ENCODE results near the gene TINAG. TPM values are rescaled to one million over a fixed set of nuclear protein-coding genes. Genes with fewer than 3 reads are reported as not detected.
"Not testable (repeated sequence)": the region's sequence is repeated elsewhere in the genome, so short reads cannot be mapped to it uniquely, and the experiment has no call there.

Gene TINAG
- total RNA-seq, 2 donors from 2014 or later: 0.12 to 0.39 TPM

DNA sequence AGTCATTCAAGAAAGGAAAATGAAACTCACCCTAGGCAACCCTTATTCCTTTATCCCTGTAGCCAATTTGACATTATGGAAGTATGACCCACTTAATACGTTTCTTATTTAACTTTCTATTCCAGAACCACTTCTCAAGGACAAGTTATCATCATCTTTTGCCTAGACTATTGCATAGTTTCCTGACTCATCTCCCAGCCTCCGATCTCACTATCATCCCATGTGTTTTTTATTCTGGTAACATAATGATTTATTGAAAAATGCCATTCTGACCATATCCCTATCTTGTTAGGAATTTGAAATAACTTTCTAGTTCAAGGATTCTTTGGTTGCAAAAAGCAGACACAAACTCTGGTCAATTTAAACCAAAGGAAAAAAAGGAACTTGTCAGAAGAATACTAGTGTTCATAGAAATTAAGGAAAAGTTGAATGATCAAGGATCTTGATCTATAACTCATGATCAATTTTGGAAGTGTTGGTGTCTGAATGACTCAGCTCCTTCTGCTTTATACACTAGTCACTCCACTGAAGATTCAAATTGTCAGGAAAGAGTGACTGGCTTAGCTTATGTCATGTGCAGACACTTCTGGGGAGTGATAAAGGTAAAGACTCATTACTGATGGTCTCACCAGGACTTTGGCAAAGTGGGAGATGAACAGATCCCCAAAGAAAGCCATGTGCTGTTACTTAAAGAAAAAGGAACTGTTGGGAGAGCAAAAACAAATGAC, 8.5 kb upstream of the TINAG start:
- ATAC-seq: no peak

DNA sequence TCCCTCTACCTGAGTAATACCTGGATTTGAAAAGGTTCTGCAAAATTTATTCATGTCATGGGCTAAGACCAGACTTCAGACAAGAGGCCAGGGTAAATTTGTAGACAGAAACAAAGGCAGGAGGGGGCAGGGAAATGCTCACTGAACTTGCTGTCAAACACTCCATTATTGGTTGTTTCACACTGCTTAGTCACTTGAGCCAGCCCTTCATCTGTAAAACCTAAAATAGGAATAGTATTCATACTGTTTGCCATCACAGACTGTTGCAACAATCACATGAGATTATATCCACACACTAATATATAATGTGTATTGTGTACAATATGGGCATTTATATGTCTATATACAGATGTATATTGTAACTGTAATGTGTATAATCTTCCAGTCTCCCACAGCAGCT, 6.5 kb upstream of the TINAG start:
- intact Hi-C loops (cut with DNase I): no loop called here
- ATAC-seq (no peak), DNase-seq (no peak)

More for the DNA sequence above, 8.5 kb upstream of the TINAG start:
- intact Hi-C loops (cut with DNase I): no loop called here
- DNase-seq: no peak

DNA sequence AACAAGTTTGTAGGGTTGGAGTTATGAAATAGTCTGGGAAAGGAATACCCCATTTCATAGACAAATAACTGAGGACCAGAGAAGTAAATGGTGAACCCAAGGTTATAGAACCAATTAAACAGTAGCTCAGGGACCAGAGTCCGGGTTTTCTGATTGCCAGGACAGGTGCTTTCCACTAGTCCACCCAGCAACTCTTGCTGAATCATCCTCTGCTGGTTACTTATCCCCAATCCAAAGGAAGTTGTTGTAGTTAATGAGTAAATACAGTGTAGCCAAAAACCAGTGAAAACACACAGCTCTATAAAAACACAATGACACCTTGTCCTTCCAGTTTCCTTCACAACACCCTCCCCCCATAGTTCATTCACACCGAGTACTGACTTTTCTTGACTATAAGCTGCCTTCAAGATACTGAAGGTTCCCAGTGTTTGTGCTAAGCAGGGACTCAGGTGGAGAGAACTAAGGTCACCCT, 766 bp upstream of the TINAG start:
- ATAC-seq: no peak
- intact Hi-C loops (cut with DNase I): no loop called here
- no peak for DNase-seq

DNA sequence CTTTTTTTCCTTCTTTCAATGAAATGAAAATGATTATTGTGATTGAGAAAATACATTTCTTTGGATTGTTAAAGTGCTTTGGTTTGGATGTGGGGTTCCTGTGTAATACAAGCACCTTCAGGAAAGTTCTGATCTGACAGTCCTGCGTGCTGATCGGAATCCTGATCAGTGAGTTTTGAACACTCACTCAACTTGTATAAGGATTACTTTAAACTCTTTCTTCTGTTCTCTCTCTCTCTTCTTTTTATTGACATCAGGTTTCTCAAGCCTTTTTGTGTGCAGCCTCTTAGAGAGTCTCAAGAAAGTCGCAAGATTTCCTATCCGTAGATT, 710 bp downstream of the TINAG start:
- no peak for DNase-seq
- ATAC-seq: no peak
- intact Hi-C loops (cut with DNase I): no loop called here

DNA sequence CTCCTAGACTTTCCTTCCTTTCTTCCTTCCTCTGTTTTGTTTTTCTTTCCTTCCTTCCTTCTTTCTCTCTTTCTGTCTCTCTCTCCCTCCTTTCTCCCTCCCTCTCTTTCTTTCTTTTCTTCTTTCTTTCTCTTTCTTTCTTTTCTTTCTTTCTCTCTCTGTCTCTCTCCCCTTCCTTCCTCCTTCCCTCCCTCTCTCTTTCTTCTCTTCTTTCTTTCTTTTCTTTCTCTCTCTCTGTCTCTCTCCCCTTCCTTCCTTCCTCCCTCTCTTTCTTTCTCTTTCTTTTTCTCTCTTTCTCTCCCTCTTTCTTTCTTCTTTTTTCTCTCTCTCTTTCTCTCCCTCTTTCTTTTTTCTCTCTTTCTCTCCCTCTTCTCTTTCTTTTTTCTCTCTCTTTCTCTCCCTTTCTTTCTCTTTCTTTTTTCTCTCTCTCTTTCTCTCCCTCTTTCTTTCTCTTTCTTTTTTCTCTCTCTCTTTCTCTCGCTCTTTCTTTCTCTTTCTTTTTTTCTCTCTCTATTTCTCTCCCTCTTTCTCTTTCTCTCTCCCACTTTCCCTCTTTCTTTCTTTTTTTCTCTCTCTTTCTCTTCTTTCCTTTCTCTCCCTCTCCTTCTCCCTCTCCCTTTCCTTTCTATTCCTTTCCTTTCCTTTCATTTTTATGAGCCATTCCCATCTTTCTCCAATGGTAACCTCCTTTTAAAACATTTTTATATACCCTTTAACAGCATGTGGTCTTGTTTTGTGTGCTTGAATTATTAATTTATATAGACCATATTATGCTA, 2.3 kb downstream of the TINAG start:
- ATAC-seq (no peak), DNase-seq (no peak)
- intact Hi-C loops (cut with DNase I): no loop called here

DNA sequence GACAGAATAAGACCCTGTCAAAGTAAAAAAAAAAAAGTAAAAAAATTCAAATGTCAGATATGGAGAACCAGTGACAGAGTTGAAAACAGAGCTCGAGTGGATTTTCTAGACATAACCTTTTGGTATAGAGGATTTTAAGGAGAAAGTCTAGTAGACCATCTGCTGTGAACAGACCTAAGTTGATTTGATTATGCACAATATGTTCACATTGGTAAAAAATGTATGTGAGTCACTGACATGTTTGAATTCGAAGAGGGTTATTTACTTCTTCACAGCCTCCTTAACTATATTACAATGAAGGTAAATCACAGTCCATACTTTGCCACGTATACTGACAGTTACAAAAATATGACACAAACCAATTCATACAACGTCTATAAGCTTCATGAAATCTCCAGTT, 7.4 kb downstream of the TINAG start:
- ATAC-seq: no peak
- intact Hi-C loops (cut with DNase I): no loop called here
- no peak for DNase-seq

DNA sequence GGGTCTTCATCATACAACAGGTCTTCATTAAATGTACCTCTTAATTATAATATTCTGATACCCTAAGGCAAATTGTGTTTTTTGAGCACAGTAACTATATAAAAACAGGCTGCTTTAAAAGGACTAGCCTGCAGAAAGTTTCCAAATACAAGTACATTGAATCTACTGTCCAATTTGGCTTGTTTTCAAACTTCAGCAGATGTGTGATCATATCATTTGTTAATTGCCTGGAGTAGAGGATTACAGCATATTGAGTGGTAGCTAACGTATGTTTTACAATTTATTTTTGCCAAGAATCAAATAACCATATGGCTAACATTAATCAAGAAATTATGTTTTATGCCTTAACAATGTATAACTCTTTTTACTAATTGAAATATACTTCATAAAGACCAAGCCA, 12.6 kb downstream of the TINAG start:
- ATAC-seq: no peak
- intact Hi-C loops (cut with DNase I): no loop called here
- DNase-seq: no peak

DNA sequence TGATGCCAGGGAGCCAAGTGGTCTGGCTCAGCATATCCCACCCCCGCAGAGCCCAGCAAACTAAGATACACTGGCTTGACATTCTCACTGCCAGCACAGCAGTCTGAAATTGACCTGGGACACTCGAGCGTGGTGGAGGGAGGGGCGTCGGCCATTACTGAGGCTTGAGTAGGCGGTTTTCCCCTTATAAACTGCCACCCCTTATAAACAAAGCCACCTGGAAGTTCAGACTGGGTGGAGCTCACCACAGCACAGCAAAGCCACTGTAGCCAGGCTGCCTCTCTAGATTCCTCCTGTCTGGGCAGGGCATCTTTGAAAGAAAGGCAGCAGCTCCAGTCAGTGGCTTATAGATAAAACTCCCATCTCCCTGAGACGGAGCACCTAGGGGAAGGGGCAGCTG, 19.4 kb downstream of the TINAG start:
- no peak for DNase-seq
- intact Hi-C loops (cut with DNase I): no loop called here
- ATAC-seq: no peak

DNA sequence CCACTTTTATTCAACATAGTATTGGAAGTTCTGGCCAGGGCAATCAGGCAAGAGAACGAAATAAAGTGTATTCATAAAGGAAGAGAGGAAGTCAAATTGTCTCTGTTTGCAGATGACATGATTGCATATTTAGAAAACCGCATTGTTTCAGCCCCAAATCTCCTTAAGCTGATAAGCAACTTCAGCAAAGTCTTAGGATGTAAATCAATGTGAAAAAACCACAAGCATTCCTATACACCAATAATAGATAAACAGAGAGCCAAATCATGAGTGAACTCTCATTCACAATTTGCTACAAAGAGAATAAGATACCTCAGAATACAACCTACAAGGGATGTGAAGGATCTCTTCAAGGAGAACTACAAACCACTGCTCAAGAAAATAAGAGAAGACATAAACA, 23.3 kb downstream of the TINAG start:
- DNase-seq; intact Hi-C loops (cut with DNase I); ATAC-seq: not testable (repeated sequence)

DNA sequence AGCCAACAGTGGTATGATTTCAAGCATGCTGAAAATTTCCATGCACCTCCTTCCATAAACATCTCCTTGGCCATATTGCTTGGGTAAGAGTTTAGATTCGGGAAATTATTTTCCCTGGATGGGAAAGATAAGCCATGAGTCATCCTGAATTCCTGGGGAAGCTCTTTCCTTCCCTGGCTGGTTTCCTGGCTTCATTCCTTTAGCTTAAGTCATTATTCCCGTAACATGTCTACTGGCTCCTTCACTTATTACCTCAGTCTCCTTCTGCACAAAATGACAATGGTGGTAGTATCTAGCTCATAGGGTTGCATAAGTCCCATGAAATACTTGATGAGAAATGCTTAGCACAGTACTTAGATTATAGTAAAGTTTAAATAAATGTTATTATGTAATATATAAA, 27.6 kb downstream of the TINAG start:
- peak in 1 of 2 donors; percentile 94 for ATAC-seq
- no peak for DNase-seq
- intact Hi-C loops (cut with DNase I): no loop called here

DNA sequence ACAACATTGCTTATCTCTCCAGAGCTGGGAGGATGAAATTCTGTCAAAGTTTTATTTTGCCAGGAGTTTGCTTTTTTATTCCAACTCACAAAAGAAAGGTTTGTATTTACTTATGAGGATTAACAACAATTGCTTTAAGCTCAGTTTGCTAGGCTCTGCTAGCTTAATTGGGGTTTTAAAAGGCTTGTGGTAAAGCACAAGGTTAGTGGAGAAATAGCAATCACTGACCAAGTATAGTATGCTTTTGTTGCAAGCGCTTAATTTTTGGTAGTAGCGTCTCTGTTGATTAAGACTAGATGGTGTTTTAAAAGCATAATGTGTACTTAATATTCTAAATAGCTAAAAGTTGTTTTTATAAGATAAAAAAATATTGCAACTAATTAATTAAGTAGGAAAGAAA, 45.7 kb downstream of the TINAG start:
- ATAC-seq: no peak
- no peak for DNase-seq
- intact Hi-C loops (cut with DNase I): no loop called here

DNA sequence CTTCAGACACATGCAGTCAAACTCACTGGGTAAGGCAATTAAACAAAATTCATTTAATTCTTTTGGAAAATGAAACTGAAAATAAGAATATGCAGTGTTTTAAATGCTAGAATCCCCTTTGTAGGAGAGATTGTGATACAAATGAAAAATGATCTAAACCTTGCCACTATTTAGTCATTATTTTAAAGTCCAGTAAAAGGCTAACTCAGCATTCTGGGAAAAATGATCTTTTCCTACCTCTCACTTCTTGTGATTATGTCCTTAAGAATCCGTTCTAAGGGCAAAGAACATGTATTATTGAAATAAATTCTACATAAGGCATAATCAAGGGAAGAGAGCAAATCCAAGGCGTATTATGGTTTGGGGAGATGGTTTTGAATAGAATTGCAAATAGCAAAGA, 46.4 kb downstream of the TINAG start:
- intact Hi-C loops (cut with DNase I): no loop called here
- ATAC-seq (no peak), DNase-seq (no peak)

DNA sequence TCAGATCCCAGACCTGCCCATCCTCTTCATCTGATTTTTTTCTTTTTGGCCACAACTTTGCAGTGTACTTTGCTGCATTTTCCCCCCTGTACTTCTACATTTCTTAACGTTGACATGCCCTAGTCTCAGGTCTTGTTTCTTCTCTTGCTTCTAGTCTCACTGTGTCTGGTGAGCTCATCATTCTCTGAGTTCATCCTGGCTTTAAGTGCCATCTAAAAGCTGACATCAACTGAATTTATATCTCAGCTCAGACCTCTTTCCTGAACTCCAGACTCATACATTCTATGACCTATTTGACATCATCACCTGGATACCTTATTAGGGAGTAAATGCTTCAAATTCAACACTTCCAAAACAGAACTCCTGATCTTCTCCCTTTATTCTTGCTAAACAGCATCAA, 48.9 kb downstream of the TINAG start:
- DNase-seq (no peak), ATAC-seq (no peak)
- intact Hi-C loops (cut with DNase I): no loop called here

DNA sequence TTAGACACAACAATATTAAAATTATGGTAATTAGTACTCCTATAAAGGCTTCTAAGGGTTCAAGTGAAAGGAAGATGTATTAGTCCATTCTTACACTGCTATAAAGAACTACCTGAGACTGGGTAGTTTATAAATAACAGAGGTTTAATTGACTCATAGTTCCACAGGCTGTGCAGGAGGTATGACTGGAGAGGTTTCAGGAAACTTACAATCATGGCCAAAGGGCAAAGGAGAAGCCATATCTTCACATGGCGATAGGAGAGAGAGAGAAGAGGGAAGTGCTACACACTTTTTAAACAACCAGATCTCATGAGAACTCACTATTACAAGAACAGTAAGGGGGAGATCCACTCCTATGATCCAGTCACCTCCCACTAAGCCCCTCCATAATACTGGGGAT, 52.9 kb downstream of the TINAG start:
- intact Hi-C loops (cut with DNase I): no loop called here
- ATAC-seq: no peak
- DNase-seq: no peak

DNA sequence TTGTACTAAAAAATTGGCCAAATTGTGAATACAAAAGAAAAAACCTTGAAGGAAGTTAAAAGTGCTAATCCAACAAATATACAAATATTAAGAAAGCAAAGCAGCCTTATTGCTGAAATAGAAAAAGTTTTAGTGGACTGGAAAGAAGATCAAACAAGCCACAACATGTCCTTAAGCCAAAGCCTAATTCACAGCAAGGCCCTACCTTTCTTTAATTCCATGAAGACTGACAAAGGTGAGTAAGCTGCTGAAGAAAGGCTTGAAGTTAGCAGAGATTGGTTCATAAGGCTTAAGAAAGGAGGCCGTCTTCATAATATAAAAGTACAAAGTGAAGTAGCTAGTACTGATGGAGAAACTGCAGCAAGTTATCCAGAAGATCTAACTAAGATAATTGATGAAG, 53.5 kb downstream of the TINAG start:
- DNase-seq (no peak), ATAC-seq (no peak)
- intact Hi-C loops (cut with DNase I): no loop called here

DNA sequence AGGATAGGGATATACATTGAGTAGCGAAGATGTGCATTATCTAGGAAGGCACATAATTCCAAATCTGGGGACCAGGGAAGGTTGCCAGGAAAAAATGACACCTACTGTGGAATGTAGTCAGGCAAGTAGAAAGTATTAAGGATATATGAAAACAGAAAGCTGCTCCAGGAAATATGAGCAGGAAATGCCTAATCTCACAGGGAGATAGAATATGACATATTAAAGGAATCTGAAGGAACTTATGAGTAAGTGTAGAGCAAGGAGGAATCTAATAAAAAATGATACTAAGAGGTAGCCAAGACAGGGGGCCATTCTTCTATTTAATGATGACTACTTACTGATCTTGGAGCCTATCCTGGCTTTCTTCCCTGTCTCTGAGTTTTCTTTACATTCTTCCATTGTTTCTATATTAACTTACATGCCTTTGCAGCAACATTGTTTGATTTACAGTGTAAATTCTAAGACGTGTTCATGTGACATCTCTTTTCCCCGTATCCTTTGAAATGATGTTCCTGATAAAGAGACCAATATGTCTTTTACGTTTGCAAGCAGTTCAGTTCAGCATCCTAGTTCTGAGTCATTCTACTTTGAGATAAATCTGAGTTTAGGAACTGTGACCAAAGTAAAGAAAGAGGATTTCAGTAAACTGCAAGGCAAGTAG, 58.6 kb downstream of the TINAG start:
- DNase-seq: no peak
- intact Hi-C loops (cut with DNase I): no loop called here
- ATAC-seq: no peak

DNA sequence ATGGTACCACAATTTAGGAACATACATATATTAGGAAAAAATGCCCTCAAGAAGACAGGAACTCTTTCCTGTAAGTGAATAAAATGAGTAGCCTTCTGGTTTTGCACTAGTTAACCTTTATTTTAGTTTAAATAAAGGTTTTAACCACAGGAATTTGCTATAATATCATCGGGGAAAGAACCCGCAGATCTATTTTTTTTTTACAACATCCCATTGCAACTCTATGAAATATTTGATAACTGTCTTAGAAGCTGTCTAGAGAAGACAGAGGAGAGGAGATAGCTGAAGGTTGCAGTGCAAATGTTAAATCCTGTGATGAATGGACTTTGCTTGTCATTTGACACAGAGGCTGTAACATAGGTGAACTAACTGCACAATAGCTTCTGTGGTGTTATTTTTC, 69.5 kb downstream of the TINAG start:
- no peak for ATAC-seq

DNA sequence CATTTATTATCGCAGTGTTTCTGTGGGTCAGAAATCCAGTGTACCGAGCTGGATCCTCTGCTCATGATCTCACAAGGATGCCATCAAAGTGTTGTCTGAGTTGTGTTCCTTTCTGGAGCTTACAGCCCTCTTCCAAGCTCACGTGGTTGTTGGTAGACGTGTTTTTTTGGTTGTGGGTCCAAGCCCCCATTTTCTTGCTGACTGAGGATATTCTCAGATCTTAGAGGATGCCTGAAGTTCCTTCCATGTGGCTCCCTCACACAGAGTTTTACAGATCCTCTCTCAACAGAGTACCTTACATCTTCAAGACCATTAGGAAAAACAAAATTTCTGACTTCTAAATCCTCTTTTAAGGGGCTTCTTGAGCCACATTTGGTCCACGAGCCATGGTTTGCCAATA, 78.1 kb downstream of the TINAG start:
- DNase-seq (no peak), ATAC-seq (no peak)
- intact Hi-C loops (cut with DNase I): no loop called here

More for the DNA sequence above, 69.5 kb downstream of the TINAG start:
- intact Hi-C loops (cut with DNase I): no loop called here
- no peak for DNase-seq

DNA sequence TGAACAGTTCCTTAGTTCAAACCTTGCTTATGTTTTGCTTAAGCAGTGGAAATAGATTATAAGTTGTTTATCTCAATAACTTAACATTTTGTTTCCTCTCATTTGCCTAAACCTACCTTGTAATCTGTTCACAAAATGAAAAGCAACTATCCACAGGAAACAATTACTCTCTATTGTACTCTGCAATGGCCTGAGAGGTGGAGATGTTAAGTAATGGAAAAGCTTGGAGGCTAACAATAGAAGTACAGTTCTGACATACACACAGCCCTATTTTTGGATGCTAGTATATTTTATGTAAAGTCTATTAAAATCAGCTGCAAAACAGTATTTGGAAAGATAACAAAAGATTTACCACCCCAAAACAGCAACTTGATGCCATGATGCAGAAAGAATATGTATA, 82.1 kb downstream of the TINAG start:
- ATAC-seq (no peak), DNase-seq (no peak)

DNA sequence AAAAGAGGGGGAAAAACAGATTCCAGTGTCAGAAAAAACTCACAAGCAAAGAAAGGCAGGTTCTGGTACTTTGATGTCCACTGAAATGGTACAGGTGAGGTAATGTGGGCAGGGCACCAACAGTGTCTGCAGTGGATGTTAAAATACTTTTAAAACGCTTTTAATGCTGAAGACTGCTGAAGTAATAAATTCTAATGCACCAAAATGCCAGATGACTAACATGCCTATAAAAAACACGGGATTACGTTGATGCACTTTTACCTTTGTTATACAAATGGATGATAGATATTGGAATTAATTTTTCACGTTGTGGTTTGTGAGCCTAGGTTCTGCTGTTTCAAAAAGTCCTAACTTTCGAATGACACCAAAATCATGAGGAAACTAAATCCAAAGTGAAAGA, 83.3 kb downstream of the TINAG start:
- no peak for ATAC-seq
- DNase-seq: no peak
- intact Hi-C loops (cut with DNase I): no loop called here

More for the DNA sequence above, 82.1 kb downstream of the TINAG start:
- intact Hi-C loops (cut with DNase I): no loop called here

All from left cardiac atrium (tissue), 4 donors.